CD4-positive, alpha-beta T cell (primary cell): Measurements from ENCODE around the gene TTLL10. TPM values are rescaled to one million over a fixed set of nuclear protein-coding genes. Genes with fewer than 3 reads are reported as not detected.
A peak's percentile ranks its signal among the peaks of the same experiment; 100 is the strongest.

Source experiments
- ATAC-seq: fragments of 200-7000 bp; cut with Tn5 transposase; one replicate; pipeline ENCODE4 v1.10.0; 2022; ENCODE audit warnings: mild to moderate bottlenecking; ENCODE audit not compliant: poor library complexity
- CTCF ChIA-PET: fragments of 350-600 bp; sonication (Branson Sonifier 250); formaldehyde crosslinking; loops from one replicate; lab custom pipeline; 2021; ENCODE audit warnings: antibody characterized with exemption, inconsistent platforms; lab: Charles Lee
- POLR2A ChIA-PET: fragments of 350-600 bp; sonication (Branson Sonifier 250); formaldehyde crosslinking; loops from one replicate; lab custom pipeline; 2021; ENCODE audit warnings: antibody characterized with exemption, inconsistent platforms; lab: Charles Lee
- DNase-seq, 14 experiments: peaks; one replicate each; pipeline ENCODE4 v3.0.0-alpha.2; 2013 to 2020; ENCODE audit warnings: mixed read lengths in 2 of 14
- H3K27ac ChIP-seq, 2 donors: one replicate each; pipeline versions ENCODE4 v1.5.1 to v1.7.0; 2013; ENCODE audit warnings: low read length in 2 of 2, low read depth in 1 of 2, mild to moderate bottlenecking in 1 of 2
- H3K27me3 ChIP-seq, 2 experiments: 1 replicate in 1 of 2; 2 replicates in 1 of 2; pipeline versions ENCODE4 v1.6.1 to v1.7.0; 2013; ENCODE audit warnings: low read length in 2 of 2, control low read depth in 1 of 2, mild to moderate bottlenecking in 1 of 2, moderate library complexity in 1 of 2; ENCODE audit not compliant: insufficient read depth in 2 of 2, control insufficient read depth in 1 of 2
- H3K36me3 ChIP-seq: one replicate; pipeline ENCODE4 v1.6.1; 2013; ENCODE audit warnings: low read length, control low read depth; ENCODE audit not compliant: insufficient read depth
- H3K4me1 ChIP-seq: one replicate; pipeline ENCODE4 v1.6.1; 2013; ENCODE audit warnings: low read length, control low read depth; ENCODE audit not compliant: insufficient read depth
- H3K4me3 ChIP-seq: one replicate; pipeline ENCODE4 v1.5.1; 2013; ENCODE audit warnings: mild to moderate bottlenecking, low read length, moderate library complexity
- H3K9me3 ChIP-seq, 2 experiments: 1 replicate in 1 of 2; 2 replicates in 1 of 2; pipeline versions ENCODE4 v1.6.1 to v1.7.0; 2013; ENCODE audit warnings: low read length in 2 of 2, mild to moderate bottlenecking in 2 of 2, control low read depth in 1 of 2, moderate library complexity in 1 of 2; ENCODE audit not compliant: control insufficient read depth in 1 of 2, insufficient read depth in 1 of 2
- H3K27ac Mint-ChIP-seq: one replicate; pipeline ENCODE4 v1.8.0; 2020; ENCODE audit warnings: mixed read lengths
- H3K27me3 Mint-ChIP-seq: one replicate; pipeline ENCODE4 v1.8.0; 2021; ENCODE audit warnings: mixed read lengths
- H3K36me3 Mint-ChIP-seq: one replicate; pipeline ENCODE4 v1.8.0; 2021; ENCODE audit warnings: low read depth, mixed read lengths
- H3K4me1 Mint-ChIP-seq: one replicate; pipeline ENCODE4 v1.8.0; 2021; ENCODE audit warnings: low read depth, mixed read lengths
- H3K4me3 Mint-ChIP-seq: one replicate; pipeline ENCODE4 v1.8.0; 2020; ENCODE audit warnings: mild to moderate bottlenecking, mixed read lengths
- H3K9me3 Mint-ChIP-seq: one replicate; pipeline ENCODE4 v1.8.0; 2020; ENCODE audit warnings: mixed read lengths
- intact Hi-C, 2 experiments: fragments of 100-400 bp; cut with DNase I in 1 of 2; cut with micrococcal nuclease in 1 of 2; formaldehyde crosslinking; loops; one replicate each; pipeline versions ENCODE4 v1.15.1 to v1.9.0; 2023 to 2025; cut with DNase I, micrococcal nuclease
- total RNA-seq, 174 experiments: library from RNA in 2 of 174; stranded (reverse) in 2 of 174; gene quantifications; one replicate each; pipeline ENCODE4 v1.2.3 and lab custom pipeline; 2021 to 2026
- TF ChIP-seq, protein P1 (sequence below): fragments of 200-600 bp; IDR thresholded peaks from one replicate; pipeline ENCODE4 v1.8.0; 2022; ENCODE audit warnings: antibody characterized with exemption, mild to moderate bottlenecking

The TTLL10 gene
- total RNA-seq, 2 experiments from 2014 or later = 0.11 to 0.59 TPM

- Mint-ChIP-seq H3K4me1 (peaks cover 17% of the 10 kb centered on the region), H3K27ac (no peak overlapping the region), H3K4me3 (no peak overlapping the region), H3K27me3 (no peaks in the 10 kb centered on the region), H3K36me3 (peaks cover 61% of the 10 kb centered on the region), H3K9me3 (no peaks in the 10 kb centered on the region)
- H3K4me3 ChIP-seq = no peak overlapping the region
- DNase-seq (no peak), ATAC-seq (no peak)
- intact Hi-C loops = no loop called here
- H3K9me3 ChIP-seq = no peaks in the 10 kb centered on the region
- H3K4me1 ChIP-seq = peaks cover 59% of the 10 kb centered on the region
- peaks cover 51% of the 10 kb centered on the region for H3K36me3 ChIP-seq
- no peaks in the 10 kb centered on the region for H3K27me3 ChIP-seq
- H3K27ac ChIP-seq = no peak overlapping the region
- CTCF ChIA-PET = no interaction called here
- POLR2A ChIA-PET = no interaction called here
- TF ChIP-seq, protein P1, sequence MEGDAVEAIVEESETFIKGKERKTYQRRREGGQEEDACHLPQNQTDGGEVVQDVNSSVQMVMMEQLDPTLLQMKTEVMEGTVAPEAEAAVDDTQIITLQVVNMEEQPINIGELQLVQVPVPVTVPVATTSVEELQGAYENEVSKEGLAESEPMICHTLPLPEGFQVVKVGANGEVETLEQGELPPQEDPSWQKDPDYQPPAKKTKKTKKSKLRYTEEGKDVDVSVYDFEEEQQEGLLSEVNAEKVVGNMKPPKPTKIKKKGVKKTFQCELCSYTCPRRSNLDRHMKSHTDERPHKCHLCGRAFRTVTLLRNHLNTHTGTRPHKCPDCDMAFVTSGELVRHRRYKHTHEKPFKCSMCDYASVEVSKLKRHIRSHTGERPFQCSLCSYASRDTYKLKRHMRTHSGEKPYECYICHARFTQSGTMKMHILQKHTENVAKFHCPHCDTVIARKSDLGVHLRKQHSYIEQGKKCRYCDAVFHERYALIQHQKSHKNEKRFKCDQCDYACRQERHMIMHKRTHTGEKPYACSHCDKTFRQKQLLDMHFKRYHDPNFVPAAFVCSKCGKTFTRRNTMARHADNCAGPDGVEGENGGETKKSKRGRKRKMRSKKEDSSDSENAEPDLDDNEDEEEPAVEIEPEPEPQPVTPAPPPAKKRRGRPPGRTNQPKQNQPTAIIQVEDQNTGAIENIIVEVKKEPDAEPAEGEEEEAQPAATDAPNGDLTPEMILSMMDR = no peak
Measured at GRCh38 chr1:1228187-1228586, 54.5 kb downstream of the TTLL10 start.

- peak overlapping the region; percentile 14 for H3K27ac Mint-ChIP-seq
- H3K4me1 Mint-ChIP-seq = peaks cover 21% of the 10 kb centered on the region
- H3K9me3 ChIP-seq = no peaks in the 10 kb centered on the region
- ATAC-seq (no peak), DNase-seq (no peak)
- no peak overlapping the region for H3K4me3 ChIP-seq
- peaks cover 65% of the 10 kb centered on the region for H3K4me1 ChIP-seq
- TF ChIP-seq, protein P1 = no peak
- no peaks in the 10 kb centered on the region for H3K27me3 Mint-ChIP-seq
- intact Hi-C loops = no loop called here
- ChIA-PET POLR2A (interaction anchor here (1.0 kb wide), 1 partner anchor 11 kb away, joined by 3 read pairs; no protein-coding TSS in a partner anchor), CTCF (no interaction called here)
- H3K4me3 Mint-ChIP-seq = no peak overlapping the region
- H3K9me3 Mint-ChIP-seq = no peaks in the 10 kb centered on the region
- H3K27me3 ChIP-seq = no peaks in the 10 kb centered on the region
- H3K36me3 ChIP-seq = peaks cover 46% of the 10 kb centered on the region
- peaks cover 60% of the 10 kb centered on the region for H3K36me3 Mint-ChIP-seq
- H3K27ac ChIP-seq = no peak overlapping the region
Measured at GRCh38 chr1:1228596-1229321, 55.1 kb downstream of the TTLL10 start.

DNA sequence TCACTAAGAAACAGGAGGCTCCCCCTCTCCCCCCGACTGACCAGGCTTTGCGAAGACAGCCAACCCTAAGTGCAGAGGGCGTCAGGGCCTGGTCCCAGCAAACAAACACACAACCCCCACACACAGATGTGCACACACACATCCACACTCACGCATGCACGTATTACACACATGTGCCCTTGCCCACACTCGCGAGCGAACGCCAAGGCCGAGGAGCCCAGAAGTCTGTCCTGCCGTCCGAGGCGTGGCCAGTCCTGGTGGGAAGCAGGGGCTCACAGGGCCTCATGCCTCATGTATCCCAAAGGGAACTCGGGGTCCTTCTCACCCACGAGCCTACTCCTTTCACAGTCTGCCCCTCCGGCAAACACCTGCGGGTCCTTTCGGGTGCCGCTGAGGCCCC lies 56.1 kb downstream of the TTLL10 start:
- intact Hi-C loops = loop anchor here in 1 of 2 experiments (2.0 kb wide), 1 partner anchor 113 kb away; the partner anchor contains the start of gene C1orf159
- no peaks in the 10 kb centered on the region for H3K27me3 ChIP-seq
- DNase-seq = no peak
- peaks cover 23% of the 10 kb centered on the region for H3K4me1 Mint-ChIP-seq
- POLR2A ChIA-PET = interaction anchor here (1.0 kb wide), 1 partner anchor 12 kb away, joined by 3 read pairs; no protein-coding TSS in a partner anchor
- peak overlapping the region; percentile 76 for H3K4me3 Mint-ChIP-seq
- H3K9me3 ChIP-seq = no peaks in the 10 kb centered on the region
- H3K36me3 ChIP-seq = peaks cover 51% of the 10 kb centered on the region
- H3K36me3 Mint-ChIP-seq = peaks cover 51% of the 10 kb centered on the region
- TF ChIP-seq, protein P1 = no peak
- H3K27ac ChIP-seq = no peak overlapping the region
- no peak for ATAC-seq
- peak overlapping the region; percentile 14 for H3K27ac Mint-ChIP-seq
- no peaks in the 10 kb centered on the region for H3K27me3 Mint-ChIP-seq
- H3K4me1 ChIP-seq = peaks cover 69% of the 10 kb centered on the region
- H3K9me3 Mint-ChIP-seq = no peaks in the 10 kb centered on the region
- CTCF ChIA-PET = interaction anchor here (2.3 kb wide), 1 partner anchor 108 kb away, joined by 8 read pairs; no protein-coding TSS in a partner anchor
- no peak overlapping the region for H3K4me3 ChIP-seq
